Right atrium auricular region (tissue), 2 donors: ENCODE measurements around the gene PNPT1. TPM values are rescaled to one million over a fixed set of nuclear protein-coding genes. Genes with fewer than 3 reads are reported as not detected.

ENCODE experiments used
- DNase-seq: peaks from one replicate; pipeline ENCODE4 v3.0.0-alpha.2; 2019; ENCODE audit warnings: low spot score
- H3K27ac ChIP-seq, 2 donors: fragments of 200-600 bp; sonication (generic); 1 replicate in 1 of 2; 2 replicates in 1 of 2; pipeline ENCODE4 v1.5.1; 2016 to 2019
- H3K27me3 ChIP-seq, 2 donors: fragments of 200-600 bp; sonication (generic); one replicate each; pipeline versions ENCODE4 v1.5.1 to v1.6.0; 2017 to 2019
- H3K36me3 ChIP-seq: fragments of 200-600 bp; sonication (generic); one replicate; pipeline ENCODE4 v1.5.1; 2016
- H3K4me1 ChIP-seq, 2 donors: fragments of 200-600 bp; sonication (generic); one replicate each; pipeline versions ENCODE4 v1.5.1 to v1.6.0; 2017 to 2019
- H3K4me3 ChIP-seq, 2 donors: fragments of 200-600 bp; sonication (generic); 1 replicate in 1 of 2; 2 replicates in 1 of 2; pipeline ENCODE4 v1.5.1; 2017 to 2019; ENCODE audit warnings: mild to moderate bottlenecking in 1 of 2, moderate library complexity in 1 of 2
- H3K9me3 ChIP-seq, 2 donors: fragments of 200-600 bp; sonication (generic); one replicate each; pipeline ENCODE4 v1.5.1; 2019
- total RNA-seq, 2 donors: library from RNA; depleted of rRNA; stranded (reverse); fragments of >200 nt; gene quantifications; one replicate each; pipeline ENCODE4 v1.1.0, GENCODE V29; 2016
- TF ChIP-seq, protein P1 (sequence below), 2 donors: fragments of 200-600 bp; sonication (generic); IDR thresholded peaks; one replicate each; pipeline ENCODE4 v1.5.1; 2019; ENCODE audit warnings: antibody characterized with exemption in 2 of 2

PNPT1 gene
- total RNA-seq, 2 donors from 2014 or later, result 8.1 to 11.9 TPM

GRCh38 chr2:55610954-55611743, 82.5 kb downstream of the PNPT1 start:
- no peak for DNase-seq
- Histone ChIP-seq H3K9me3 (no peaks in the 10 kb centered on the region), H3K27me3 (no peaks in the 10 kb centered on the region), H3K27ac (no peak overlapping the region), H3K36me3 (peaks cover 18% of the 10 kb centered on the region), H3K4me1 (peaks cover 0 to 19% of the 10 kb centered on the region in 2 donors), H3K4me3 (no peak overlapping the region)
- TF ChIP-seq, protein P1, sequence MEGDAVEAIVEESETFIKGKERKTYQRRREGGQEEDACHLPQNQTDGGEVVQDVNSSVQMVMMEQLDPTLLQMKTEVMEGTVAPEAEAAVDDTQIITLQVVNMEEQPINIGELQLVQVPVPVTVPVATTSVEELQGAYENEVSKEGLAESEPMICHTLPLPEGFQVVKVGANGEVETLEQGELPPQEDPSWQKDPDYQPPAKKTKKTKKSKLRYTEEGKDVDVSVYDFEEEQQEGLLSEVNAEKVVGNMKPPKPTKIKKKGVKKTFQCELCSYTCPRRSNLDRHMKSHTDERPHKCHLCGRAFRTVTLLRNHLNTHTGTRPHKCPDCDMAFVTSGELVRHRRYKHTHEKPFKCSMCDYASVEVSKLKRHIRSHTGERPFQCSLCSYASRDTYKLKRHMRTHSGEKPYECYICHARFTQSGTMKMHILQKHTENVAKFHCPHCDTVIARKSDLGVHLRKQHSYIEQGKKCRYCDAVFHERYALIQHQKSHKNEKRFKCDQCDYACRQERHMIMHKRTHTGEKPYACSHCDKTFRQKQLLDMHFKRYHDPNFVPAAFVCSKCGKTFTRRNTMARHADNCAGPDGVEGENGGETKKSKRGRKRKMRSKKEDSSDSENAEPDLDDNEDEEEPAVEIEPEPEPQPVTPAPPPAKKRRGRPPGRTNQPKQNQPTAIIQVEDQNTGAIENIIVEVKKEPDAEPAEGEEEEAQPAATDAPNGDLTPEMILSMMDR (IDR thresholded peaks at IDR 0.05), result no peak

GRCh38 chr2:55609938-55610578, 83.6 kb downstream of the PNPT1 start:
- no peak for DNase-seq
- TF ChIP-seq, protein P1 (IDR thresholded peaks at IDR 0.05), result no peak
- H3K27ac ChIP-seq, result no peak overlapping the region
- no peaks in the 10 kb centered on the region for H3K9me3 ChIP-seq
- no peak overlapping the region for H3K4me3 ChIP-seq
- peaks cover 0 to 10% of the 10 kb centered on the region in 2 donors for H3K4me1 ChIP-seq
- H3K27me3 ChIP-seq, result no peaks in the 10 kb centered on the region
- peaks cover 18% of the 10 kb centered on the region for H3K36me3 ChIP-seq

GRCh38 chr2:55609193-55609794, 84.3 kb downstream of the PNPT1 start:
- Histone ChIP-seq H3K27ac (no peak overlapping the region), H3K4me1 (peaks cover 0 to 11% of the 10 kb centered on the region in 2 donors), H3K27me3 (no peaks in the 10 kb centered on the region), H3K4me3 (no peak overlapping the region), H3K9me3 (no peaks in the 10 kb centered on the region), H3K36me3 (peaks cover 18% of the 10 kb centered on the region)
- no peak for DNase-seq
- TF ChIP-seq, protein P1 (IDR thresholded peaks at IDR 0.05), result no peak

DNA sequence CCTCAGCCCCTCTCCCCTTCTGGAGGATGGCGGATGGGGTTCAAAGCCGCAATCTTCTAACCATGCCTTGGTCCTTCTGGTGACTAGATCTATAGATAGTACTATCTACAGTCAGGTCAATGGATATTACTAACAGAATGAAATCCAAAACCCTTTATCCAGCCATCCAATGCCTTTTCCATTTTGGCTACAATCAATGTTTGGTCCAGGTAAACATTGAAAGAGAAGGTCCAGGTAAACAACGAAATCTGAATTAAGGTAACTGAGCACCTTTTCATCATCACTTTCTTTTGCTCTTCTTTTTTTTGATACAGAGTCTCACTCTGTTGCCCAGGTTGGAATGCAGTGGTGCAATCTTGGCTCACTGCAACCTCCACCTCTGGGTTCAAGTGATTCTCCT, 85.9 kb downstream of the PNPT1 start:
- Histone ChIP-seq H3K27me3 (no peaks in the 10 kb centered on the region), H3K4me3 (no peak overlapping the region), H3K36me3 (peaks cover 22% of the 10 kb centered on the region), H3K4me1 (peaks cover 0 to 17% of the 10 kb centered on the region in 2 donors), H3K9me3 (no peaks in the 10 kb centered on the region), H3K27ac (no peak overlapping the region)
- no peak for DNase-seq
- TF ChIP-seq, protein P1 (IDR thresholded peaks at IDR 0.05), result no peak

DNA sequence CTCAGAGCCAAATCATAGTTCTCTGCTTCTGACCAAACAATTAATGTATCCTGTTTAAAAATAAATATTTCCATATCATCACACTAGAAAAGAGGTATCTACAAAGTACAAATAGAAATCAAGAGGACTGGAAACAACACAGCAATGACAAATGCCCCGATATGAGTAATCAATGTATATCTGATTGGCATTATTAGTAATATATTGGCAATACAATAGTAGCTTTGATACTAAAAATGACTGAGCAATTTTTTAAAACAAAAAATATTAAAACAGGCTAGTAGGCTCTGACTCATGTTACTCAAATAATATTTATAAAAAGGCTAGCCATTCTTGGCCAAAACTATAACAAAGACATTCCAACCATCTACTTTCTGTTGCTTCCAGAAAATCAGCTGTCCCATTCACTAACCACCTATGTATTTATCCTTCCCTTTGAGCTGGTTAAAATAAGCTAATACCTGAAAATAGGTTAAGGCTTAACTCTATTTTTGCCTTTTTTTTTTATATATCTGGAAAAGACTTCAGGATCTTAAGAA, 89.5 kb downstream of the PNPT1 start:
- Histone ChIP-seq H3K4me1 (peaks cover 0 to 19% of the 10 kb centered on the region in 2 donors), H3K27ac (no peak overlapping the region), H3K9me3 (no peaks in the 10 kb centered on the region), H3K4me3 (no peak overlapping the region), H3K36me3 (peaks cover 9% of the 10 kb centered on the region), H3K27me3 (no peaks in the 10 kb centered on the region)
- TF ChIP-seq, protein P1 (IDR thresholded peaks at IDR 0.05), result no peak
- DNase-seq, result no peak
